Measurements from ENCODE around the gene CNTNAP1.
"Not testable (repeated sequence)": the region's sequence is repeated elsewhere in the genome, so short reads cannot be mapped to it uniquely, and the experiment has no call there.

Gene CNTNAP1

GRCh38 chr17:42704837-42705494, 22.6 kb downstream of the CNTNAP1 start:
- H3K27ac Mint-ChIP-seq = peak overlapping the region; percentile 91
- peak; percentile 83 for ATAC-seq (ENCODE audit: low read depth)

GRCh38 chr17:42706732-42707131, 24.4 kb downstream of the CNTNAP1 start:
- DNase-seq (ENCODE audit: low spot score in 2 of 2) (no peak), ATAC-seq (ENCODE audit: low read depth) (peak; percentile 29)
- Mint-ChIP-seq H3K4me3 (peak overlapping the region; percentile 43), H3K9me3 (no peaks in the 10 kb centered on the region), H3K27me3 (no peaks in the 10 kb centered on the region), H3K27ac (peak overlapping the region; percentile 45), H3K4me1 (peaks cover 32% of the 10 kb centered on the region), H3K36me3 (peaks cover 44% of the 10 kb centered on the region)

More at GRCh38 chr17:42704837-42705494, 22.6 kb downstream of the CNTNAP1 start:
- Mint-ChIP-seq H3K4me3 (peak overlapping the region; percentile 69), H3K27me3 (no peaks in the 10 kb centered on the region), H3K4me1 (peaks cover 32% of the 10 kb centered on the region), H3K36me3 (peaks cover 34% of the 10 kb centered on the region), H3K9me3 (no peaks in the 10 kb centered on the region)
- DNase-seq (ENCODE audit: low spot score in 2 of 2) = no peak

- H3K36me3 Mint-ChIP-seq = peaks cover 43% of the 10 kb centered on the region
- no peak overlapping the region for H3K4me3 Mint-ChIP-seq
These were observed 26.3 kb downstream of the CNTNAP1 start for GRCh38 chr17:42708588-42708987.

GRCh38 chr17:42709561-42709960, 27.2 kb downstream of the CNTNAP1 start:
- Mint-ChIP-seq H3K4me3 (no peak overlapping the region), H3K4me1 (peaks cover 20% of the 10 kb centered on the region), H3K9me3 (no peaks in the 10 kb centered on the region), H3K27me3 (no peaks in the 10 kb centered on the region), H3K36me3 (peaks cover 35% of the 10 kb centered on the region), H3K27ac (no peak overlapping the region)
- DNase-seq (ENCODE audit: low spot score in 2 of 2) (no peak), ATAC-seq (ENCODE audit: low read depth) (no peak)

More at GRCh38 chr17:42708588-42708987, 26.3 kb downstream of the CNTNAP1 start:
- Mint-ChIP-seq H3K27me3 (no peaks in the 10 kb centered on the region), H3K27ac (no peak overlapping the region), H3K9me3 (no peaks in the 10 kb centered on the region), H3K4me1 (peaks cover 24% of the 10 kb centered on the region)
- ATAC-seq (ENCODE audit: low read depth) = no peak
- no peak for DNase-seq (ENCODE audit: low spot score in 2 of 2)

- H3K36me3 Mint-ChIP-seq = peaks cover 39% of the 10 kb centered on the region
- ATAC-seq (ENCODE audit: low read depth) (peak; percentile 92), DNase-seq (ENCODE audit: low spot score in 2 of 2) (peak in 1 of 2 donors; percentile 59)
- H3K27me3 Mint-ChIP-seq = no peaks in the 10 kb centered on the region
- no peak overlapping the region for H3K27ac Mint-ChIP-seq
- no peaks in the 10 kb centered on the region for H3K4me1 Mint-ChIP-seq
- H3K4me3 Mint-ChIP-seq = no peak overlapping the region
- no peaks in the 10 kb centered on the region for H3K9me3 Mint-ChIP-seq
These were observed 38.8 kb downstream of the CNTNAP1 start for GRCh38 chr17:42720996-42721583.

GRCh38 chr17:42723636-42724035, 41.3 kb downstream of the CNTNAP1 start:
- peaks cover 26% of the 10 kb centered on the region for H3K36me3 Mint-ChIP-seq
- H3K9me3 Mint-ChIP-seq = no peaks in the 10 kb centered on the region
- no peak overlapping the region for H3K4me3 Mint-ChIP-seq
- no peaks in the 10 kb centered on the region for H3K27me3 Mint-ChIP-seq
- DNase-seq (ENCODE audit: low spot score in 2 of 2) (no peak), ATAC-seq (ENCODE audit: low read depth) (no peak)
- no peaks in the 10 kb centered on the region for H3K4me1 Mint-ChIP-seq
- H3K27ac Mint-ChIP-seq = no peak overlapping the region

GRCh38 chr17:42725143-42725542, 42.8 kb downstream of the CNTNAP1 start:
- peaks cover 24% of the 10 kb centered on the region for H3K36me3 Mint-ChIP-seq
- H3K9me3 Mint-ChIP-seq = no peaks in the 10 kb centered on the region
- no peaks in the 10 kb centered on the region for H3K4me1 Mint-ChIP-seq
- DNase-seq (ENCODE audit: low spot score in 2 of 2) (no peak), ATAC-seq (ENCODE audit: low read depth) (no peak)
- H3K4me3 Mint-ChIP-seq = no peak overlapping the region
- H3K27ac Mint-ChIP-seq = no peak overlapping the region
- H3K27me3 Mint-ChIP-seq = no peaks in the 10 kb centered on the region

GRCh38 chr17:42740699-42741098, 58.4 kb downstream of the CNTNAP1 start:
- Mint-ChIP-seq H3K36me3 (no peaks in the 10 kb centered on the region), H3K27ac (no peak overlapping the region), H3K4me1 (peaks cover 18% of the 10 kb centered on the region), H3K9me3 (no peaks in the 10 kb centered on the region), H3K4me3 (no peak overlapping the region), H3K27me3 (no peaks in the 10 kb centered on the region)
- DNase-seq (ENCODE audit: low spot score in 2 of 2) (no peak), ATAC-seq (ENCODE audit: low read depth) (no peak)

GRCh38 chr17:42742916-42743315, 60.6 kb downstream of the CNTNAP1 start:
- DNase-seq (ENCODE audit: low spot score in 2 of 2); H3K27me3 Mint-ChIP-seq; H3K27ac Mint-ChIP-seq; H3K9me3 Mint-ChIP-seq; H3K36me3 Mint-ChIP-seq; ATAC-seq (ENCODE audit: low read depth): not testable (repeated sequence)
- Mint-ChIP-seq H3K4me1 (peaks cover 13% of the 10 kb centered on the region), H3K4me3 (peak overlapping the region; percentile 40)

- H3K9me3 Mint-ChIP-seq = no peaks in the 10 kb centered on the region
- H3K4me1 Mint-ChIP-seq = peaks cover 13% of the 10 kb centered on the region
- H3K27me3 Mint-ChIP-seq = peaks cover 5% of the 10 kb centered on the region
- H3K36me3 Mint-ChIP-seq = no peaks in the 10 kb centered on the region
- peak overlapping the region; percentile 94 for H3K4me3 Mint-ChIP-seq
- peak overlapping the region; percentile 93 for H3K27ac Mint-ChIP-seq
- DNase-seq (ENCODE audit: low spot score in 2 of 2) = no peak
- ATAC-seq (ENCODE audit: low read depth) = no peak
These were observed 61.4 kb downstream of the CNTNAP1 start for GRCh38 chr17:42743595-42744282.

GRCh38 chr17:42744283-42744805, 62.0 kb downstream of the CNTNAP1 start:
- Mint-ChIP-seq H3K27ac (peak overlapping the region; percentile 93), H3K27me3 (peaks cover 8% of the 10 kb centered on the region), H3K9me3 (no peaks in the 10 kb centered on the region), H3K36me3 (no peaks in the 10 kb centered on the region), H3K4me1 (peaks cover 13% of the 10 kb centered on the region), H3K4me3 (peak overlapping the region; percentile 94)
- peak; percentile 65 for ATAC-seq (ENCODE audit: low read depth)
- no peak for DNase-seq (ENCODE audit: low spot score in 2 of 2)

- DNase-seq (ENCODE audit: low spot score in 2 of 2) (peak; percentile 93 to 94), ATAC-seq (ENCODE audit: low read depth) (peak; percentile 90)
- no peaks in the 10 kb centered on the region for H3K36me3 Mint-ChIP-seq
- H3K4me3 Mint-ChIP-seq = peak within 1 kb of the TSS; percentile 94
- H3K27ac Mint-ChIP-seq = peak within 1 kb of the TSS; percentile 93
- peaks cover 13% of the 10 kb centered on the region for H3K4me1 Mint-ChIP-seq
- H3K27me3 Mint-ChIP-seq = peaks cover 10% of the 10 kb centered on the region
- H3K9me3 Mint-ChIP-seq = no peaks in the 10 kb centered on the region
These were observed 62.7 kb downstream of the CNTNAP1 start, which contains the start of gene EZH1 for GRCh38 chr17:42744806-42745617. EZH1 (minus strand) TSS chr17:42745040; CDS start chr17:42728941, 16,099 bp downstream.

GRCh38 chr17:42748202-42748907, 66.0 kb downstream of the CNTNAP1 start:
- no peak overlapping the region for H3K4me3 Mint-ChIP-seq
- DNase-seq (ENCODE audit: low spot score in 2 of 2) = no peak
- no peak for ATAC-seq (ENCODE audit: low read depth)
- H3K27ac Mint-ChIP-seq = no peak overlapping the region
- H3K4me1 Mint-ChIP-seq = peaks cover 9% of the 10 kb centered on the region
- peaks cover 10% of the 10 kb centered on the region for H3K27me3 Mint-ChIP-seq
- H3K9me3 Mint-ChIP-seq = no peaks in the 10 kb centered on the region
- H3K36me3 Mint-ChIP-seq = no peaks in the 10 kb centered on the region
